Astrocyte (in vitro differentiated cells and primary cell): ENCODE results near the gene CCDC3. TPM values are rescaled to one million over a fixed set of nuclear protein-coding genes. Genes with fewer than 3 reads are reported as not detected.

Experiments used
- DNase-seq: peaks from one replicate; pipeline ENCODE4 v3.0.0-alpha.2; 2010; ENCODE audit warnings: low read depth
- FAIRE-seq: peaks from 2 replicates; lab custom pipeline; 2011; peaks lifted over from hg19 to GRCh38; lab: Jason Lieb, UNC
- H2AFZ ChIP-seq: 2 replicates; pipeline ENCODE4 v1.6.0; 2012; ENCODE audit warnings: low read depth, low read length, inconsistent platforms
- H3K27ac ChIP-seq: 2 replicates; pipeline ENCODE4 v1.5.1; 2011; ENCODE audit warnings: low read depth, low read length, inconsistent platforms
- H3K27me3 ChIP-seq: 2 replicates; pipeline ENCODE4 v1.6.0; 2011; ENCODE audit warnings: low read length, inconsistent platforms; ENCODE audit not compliant: insufficient read depth
- H3K36me3 ChIP-seq: 2 replicates; pipeline ENCODE4 v1.5.1; 2011; ENCODE audit warnings: low read length, inconsistent platforms; ENCODE audit not compliant: insufficient read depth
- H3K4me1 ChIP-seq: 2 replicates; pipeline ENCODE4 v1.5.1; 2011; ENCODE audit warnings: low read length, inconsistent platforms; ENCODE audit not compliant: insufficient read depth
- H3K4me2 ChIP-seq: 2 replicates; pipeline ENCODE4 v1.6.0; 2012; ENCODE audit warnings: low read length, inconsistent platforms
- H3K4me3 ChIP-seq: 2 replicates; pipeline ENCODE4 v1.5.1; 2011; ENCODE audit warnings: low read depth, mild to moderate bottlenecking, low read length, inconsistent platforms; ENCODE audit not compliant: insufficient read depth
- H3K79me2 ChIP-seq: 2 replicates; pipeline ENCODE4 v1.6.0; 2012; ENCODE audit warnings: mild to moderate bottlenecking, low read length, inconsistent platforms; ENCODE audit not compliant: insufficient read depth
- H3K9ac ChIP-seq: 2 replicates; pipeline ENCODE4 v1.6.0; 2012; ENCODE audit warnings: mild to moderate bottlenecking, low read length, inconsistent platforms
- H3K9me3 ChIP-seq: 2 replicates; pipeline ENCODE4 v1.5.1; 2012; ENCODE audit warnings: low read depth, mild to moderate bottlenecking, low read length, inconsistent platforms; ENCODE audit not compliant: insufficient read depth
- H4K20me1 ChIP-seq: 2 replicates; pipeline ENCODE4 v1.6.0; 2012; ENCODE audit warnings: low read length, inconsistent platforms; ENCODE audit not compliant: insufficient read depth
- H3K27ac Mint-ChIP-seq: one replicate; pipeline ENCODE4 v1.8.0; 2021; ENCODE audit warnings: mild to moderate bottlenecking, mixed read lengths; ENCODE audit not compliant: unreplicated experiment
- H3K27me3 Mint-ChIP-seq: one replicate; pipeline ENCODE4 v1.8.0; 2021; ENCODE audit warnings: low read depth, mixed read lengths; ENCODE audit not compliant: unreplicated experiment
- H3K36me3 Mint-ChIP-seq: one replicate; pipeline ENCODE4 v1.8.0; 2021; ENCODE audit warnings: low read depth, mixed read lengths; ENCODE audit not compliant: unreplicated experiment
- H3K4me1 Mint-ChIP-seq: one replicate; pipeline ENCODE4 v1.8.0; 2021; ENCODE audit warnings: low read depth, mixed read lengths; ENCODE audit not compliant: unreplicated experiment
- H3K4me3 Mint-ChIP-seq: one replicate; pipeline ENCODE4 v1.8.0; 2021; ENCODE audit warnings: mild to moderate bottlenecking, moderate library complexity, mixed read lengths; ENCODE audit not compliant: unreplicated experiment
- H3K9me3 Mint-ChIP-seq: one replicate; pipeline ENCODE4 v1.8.0; 2021; ENCODE audit warnings: mild to moderate bottlenecking, mixed read lengths; ENCODE audit not compliant: unreplicated experiment
- EZH2 ChIP-seq: IDR thresholded peaks from 2 replicates; pipeline ENCODE4 v1.6.1; 2012; ENCODE audit warnings: mild to moderate bottlenecking, low read length, inconsistent platforms; ENCODE audit not compliant: insufficient read depth
- total RNA-seq: library from RNA; stranded (reverse); gene quantifications from 2 replicates; pipeline ENCODE4 v1.2.1, GENCODE V29; 2021
- TF ChIP-seq, protein P1 (sequence below): IDR thresholded peaks from 2 replicates; pipeline ENCODE4 v1.5.1; 2011; ENCODE audit warnings: low read depth, mild to moderate bottlenecking, inconsistent platforms, low read length, moderate library complexity; ENCODE audit not compliant: insufficient read depth

CCDC3 gene
- total RNA-seq, 1 donor from 2014 or later, result 25.8 TPM

DNA sequence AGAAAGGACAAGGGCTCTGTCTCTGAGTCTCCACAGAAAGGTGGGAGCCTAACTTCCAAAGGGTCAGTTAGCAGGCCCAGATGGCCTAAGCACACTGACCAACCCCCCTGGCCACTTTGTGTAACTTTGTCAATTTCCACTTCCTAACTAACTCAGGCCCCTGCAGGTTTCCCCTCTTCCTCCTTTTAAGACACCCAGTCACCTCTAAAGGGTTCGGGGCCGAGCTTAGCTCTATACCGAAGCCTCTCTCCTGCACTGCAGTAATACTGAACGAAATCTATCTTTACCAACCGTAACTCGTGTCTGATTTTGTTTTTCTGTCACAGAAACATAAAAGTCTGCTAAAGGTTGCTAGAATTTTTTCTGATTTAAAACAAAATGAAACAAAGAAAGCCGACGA, 44.4 kb downstream of the CCDC3 start:
- no peak for DNase-seq
- H3K36me3 Mint-ChIP-seq, result peaks cover 23% of the 10 kb centered on the region
- Histone ChIP-seq H3K9ac (no peak overlapping the region), H3K79me2 (no peaks in the 10 kb centered on the region), H3K4me2 (no peak overlapping the region), H4K20me1 (peaks cover 4% of the 10 kb centered on the region), H3K27ac (no peak overlapping the region), H3K36me3 (no peaks in the 10 kb centered on the region), H3K9me3 (no peaks in the 10 kb centered on the region), H3K4me1 (no peaks in the 10 kb centered on the region), H3K27me3 (no peaks in the 10 kb centered on the region), H3K4me3 (no peak overlapping the region), H2AFZ (no peak overlapping the region)
- H3K27ac Mint-ChIP-seq, result no peak overlapping the region
- no peak overlapping the region for H3K4me3 Mint-ChIP-seq
- H3K4me1 Mint-ChIP-seq, result peaks cover 4% of the 10 kb centered on the region
- TF ChIP-seq, protein P1, sequence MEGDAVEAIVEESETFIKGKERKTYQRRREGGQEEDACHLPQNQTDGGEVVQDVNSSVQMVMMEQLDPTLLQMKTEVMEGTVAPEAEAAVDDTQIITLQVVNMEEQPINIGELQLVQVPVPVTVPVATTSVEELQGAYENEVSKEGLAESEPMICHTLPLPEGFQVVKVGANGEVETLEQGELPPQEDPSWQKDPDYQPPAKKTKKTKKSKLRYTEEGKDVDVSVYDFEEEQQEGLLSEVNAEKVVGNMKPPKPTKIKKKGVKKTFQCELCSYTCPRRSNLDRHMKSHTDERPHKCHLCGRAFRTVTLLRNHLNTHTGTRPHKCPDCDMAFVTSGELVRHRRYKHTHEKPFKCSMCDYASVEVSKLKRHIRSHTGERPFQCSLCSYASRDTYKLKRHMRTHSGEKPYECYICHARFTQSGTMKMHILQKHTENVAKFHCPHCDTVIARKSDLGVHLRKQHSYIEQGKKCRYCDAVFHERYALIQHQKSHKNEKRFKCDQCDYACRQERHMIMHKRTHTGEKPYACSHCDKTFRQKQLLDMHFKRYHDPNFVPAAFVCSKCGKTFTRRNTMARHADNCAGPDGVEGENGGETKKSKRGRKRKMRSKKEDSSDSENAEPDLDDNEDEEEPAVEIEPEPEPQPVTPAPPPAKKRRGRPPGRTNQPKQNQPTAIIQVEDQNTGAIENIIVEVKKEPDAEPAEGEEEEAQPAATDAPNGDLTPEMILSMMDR, result no peak
- no peak for TF ChIP-seq EZH2
- peaks cover 4% of the 10 kb centered on the region for H3K27me3 Mint-ChIP-seq
- H3K9me3 Mint-ChIP-seq, result peaks cover 30% of the 10 kb centered on the region
- no peak for FAIRE-seq

DNA sequence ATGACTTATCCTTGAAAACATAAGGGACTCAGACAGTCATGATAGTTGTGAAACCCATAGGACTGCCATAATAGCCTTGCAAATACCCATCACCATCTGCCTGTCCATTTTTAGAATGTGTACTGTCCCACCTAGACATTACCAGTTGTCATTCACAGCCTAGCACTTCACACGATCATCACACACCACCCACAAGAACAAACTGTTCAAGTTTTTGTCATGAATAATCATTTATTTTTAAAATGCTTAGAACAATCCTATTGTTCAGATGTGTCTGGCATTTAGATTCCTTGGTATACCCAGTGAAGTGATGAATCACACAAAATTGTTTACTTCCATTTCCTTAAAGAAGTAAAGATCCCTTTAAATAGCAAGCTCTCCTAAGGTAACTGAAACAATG, 46.6 kb downstream of the CCDC3 start:
- Histone ChIP-seq H2AFZ (no peak overlapping the region), H3K27me3 (no peaks in the 10 kb centered on the region), H3K79me2 (no peaks in the 10 kb centered on the region), H3K4me2 (no peak overlapping the region), H3K27ac (no peak overlapping the region), H3K4me1 (no peaks in the 10 kb centered on the region), H3K36me3 (no peaks in the 10 kb centered on the region), H4K20me1 (peaks cover 4% of the 10 kb centered on the region), H3K9me3 (no peaks in the 10 kb centered on the region), H3K4me3 (no peak overlapping the region), H3K9ac (no peak overlapping the region)
- no peak overlapping the region for H3K4me3 Mint-ChIP-seq
- peaks cover 33% of the 10 kb centered on the region for H3K36me3 Mint-ChIP-seq
- peaks cover 3% of the 10 kb centered on the region for H3K27me3 Mint-ChIP-seq
- H3K9me3 Mint-ChIP-seq, result peaks cover 33% of the 10 kb centered on the region
- TF ChIP-seq EZH2, result no peak
- TF ChIP-seq, protein P1, result no peak
- H3K27ac Mint-ChIP-seq, result no peak overlapping the region
- H3K4me1 Mint-ChIP-seq, result peaks cover 6% of the 10 kb centered on the region
- DNase-seq (no peak), FAIRE-seq (no peak)

DNA sequence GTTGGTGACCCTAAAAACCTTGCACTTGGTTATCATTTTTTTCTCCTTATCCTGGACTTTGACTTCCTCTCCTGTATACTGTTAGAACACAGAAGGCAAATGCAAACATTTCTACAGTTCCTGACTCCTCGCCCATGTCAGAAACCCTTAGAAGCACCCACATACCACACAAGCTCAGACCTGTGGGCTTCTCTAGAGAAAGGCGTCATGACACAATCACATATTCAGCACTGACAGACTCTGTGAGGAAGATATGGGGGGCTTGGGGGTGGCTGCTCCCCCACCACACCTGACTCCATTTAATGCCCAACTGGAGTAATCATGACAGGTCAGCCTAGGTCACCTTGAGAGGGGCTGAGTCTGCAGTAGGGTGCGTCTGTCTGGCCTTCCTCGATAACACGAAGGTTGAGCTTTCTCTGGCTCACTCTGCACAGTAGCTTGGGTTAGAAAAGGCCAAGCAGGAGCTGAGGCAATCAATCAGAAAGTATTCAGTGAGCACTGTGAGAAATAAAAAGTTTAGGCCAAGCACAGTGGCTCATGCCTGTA, 50.9 kb downstream of the CCDC3 start:
- Mint-ChIP-seq H3K4me1 (peaks cover 23% of the 10 kb centered on the region), H3K4me3 (no peak overlapping the region), H3K9me3 (peaks cover 19% of the 10 kb centered on the region), H3K27ac (no peak overlapping the region), H3K27me3 (no peaks in the 10 kb centered on the region), H3K36me3 (peaks cover 29% of the 10 kb centered on the region)
- Histone ChIP-seq H3K9ac (no peak overlapping the region), H2AFZ (no peak overlapping the region), H3K27ac (no peak overlapping the region), H3K27me3 (no peaks in the 10 kb centered on the region), H3K4me3 (no peak overlapping the region), H3K4me1 (no peaks in the 10 kb centered on the region), H3K4me2 (no peak overlapping the region), H3K36me3 (no peaks in the 10 kb centered on the region), H3K79me2 (no peaks in the 10 kb centered on the region), H3K9me3 (no peaks in the 10 kb centered on the region), H4K20me1 (no peaks in the 10 kb centered on the region)
- FAIRE-seq (no peak), DNase-seq (no peak)
- TF ChIP-seq, protein P1, result no peak
- TF ChIP-seq EZH2, result no peak
